ENCODE results near the gene SPINK1. TPM values are rescaled to one million over a fixed set of nuclear protein-coding genes. Genes with fewer than 3 reads are reported as not detected.

The SPINK1 gene
- total and polyA plus RNA-seq, 11 donors, result 0.50 to 32.4 (median 3.5) TPM; not detected in 3

- Histone ChIP-seq H3K4me1 (peaks cover 0 to 7% (median 0%) of the 10 kb centered on the region in 12 donors), H3K4me3 (no peak overlapping the region), H3K27me3 (peaks cover 0 to 5% (median 0%) of the 10 kb centered on the region in 9 donors), H3K36me3 (no peaks in the 10 kb centered on the region), H3K27ac (no peak overlapping the region), H3K9me3 (no peaks in the 10 kb centered on the region)
- WGBS, 4 donors, result 85 to 89% (median 87%) methylated on average over 5 of the region's 5 CpGs
- intact Hi-C loops (cut with DNase I), result loop anchor here in 8 of 10 donors (1.0 to 5.0 kb wide), 3 partner anchors 193 to 194 kb away; no protein-coding TSS in a partner anchor
- ATAC-seq (peak in 1 of 4 donors; percentile 22), DNase-seq (no peak)
- TF ChIP-seq POLR2A (IDR thresholded peaks at IDR 0.05), result no peak
- TF ChIP-seq, protein P1, sequence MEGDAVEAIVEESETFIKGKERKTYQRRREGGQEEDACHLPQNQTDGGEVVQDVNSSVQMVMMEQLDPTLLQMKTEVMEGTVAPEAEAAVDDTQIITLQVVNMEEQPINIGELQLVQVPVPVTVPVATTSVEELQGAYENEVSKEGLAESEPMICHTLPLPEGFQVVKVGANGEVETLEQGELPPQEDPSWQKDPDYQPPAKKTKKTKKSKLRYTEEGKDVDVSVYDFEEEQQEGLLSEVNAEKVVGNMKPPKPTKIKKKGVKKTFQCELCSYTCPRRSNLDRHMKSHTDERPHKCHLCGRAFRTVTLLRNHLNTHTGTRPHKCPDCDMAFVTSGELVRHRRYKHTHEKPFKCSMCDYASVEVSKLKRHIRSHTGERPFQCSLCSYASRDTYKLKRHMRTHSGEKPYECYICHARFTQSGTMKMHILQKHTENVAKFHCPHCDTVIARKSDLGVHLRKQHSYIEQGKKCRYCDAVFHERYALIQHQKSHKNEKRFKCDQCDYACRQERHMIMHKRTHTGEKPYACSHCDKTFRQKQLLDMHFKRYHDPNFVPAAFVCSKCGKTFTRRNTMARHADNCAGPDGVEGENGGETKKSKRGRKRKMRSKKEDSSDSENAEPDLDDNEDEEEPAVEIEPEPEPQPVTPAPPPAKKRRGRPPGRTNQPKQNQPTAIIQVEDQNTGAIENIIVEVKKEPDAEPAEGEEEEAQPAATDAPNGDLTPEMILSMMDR (IDR thresholded peaks at IDR 0.05), result no peak
Measured at GRCh38 chr5:147821766-147822165, 9.7 kb downstream of the SPINK1 start.

GRCh38 chr5:147819261-147819770 lies 12.2 kb downstream of the SPINK1 start:
- TF ChIP-seq, protein P1 (IDR thresholded peaks at IDR 0.05), result no peak
- TF ChIP-seq POLR2A (IDR thresholded peaks at IDR 0.05), result no peak
- Histone ChIP-seq H3K27ac (no peak overlapping the region), H3K36me3 (no peaks in the 10 kb centered on the region), H3K27me3 (peaks cover 0 to 5% (median 0%) of the 10 kb centered on the region in 9 donors), H3K9me3 (peaks cover 0 to 5% (median 0%) of the 10 kb centered on the region in 12 donors), H3K4me1 (peaks cover 0 to 7% (median 0%) of the 10 kb centered on the region in 12 donors), H3K4me3 (no peak overlapping the region)
- intact Hi-C loops (cut with DNase I), result no loop called here
- 48 to 51% (median 50%) methylated on average over 1 of the region's 1 CpG for WGBS, 4 donors
- ATAC-seq (no peak), DNase-seq (no peak)

DNA sequence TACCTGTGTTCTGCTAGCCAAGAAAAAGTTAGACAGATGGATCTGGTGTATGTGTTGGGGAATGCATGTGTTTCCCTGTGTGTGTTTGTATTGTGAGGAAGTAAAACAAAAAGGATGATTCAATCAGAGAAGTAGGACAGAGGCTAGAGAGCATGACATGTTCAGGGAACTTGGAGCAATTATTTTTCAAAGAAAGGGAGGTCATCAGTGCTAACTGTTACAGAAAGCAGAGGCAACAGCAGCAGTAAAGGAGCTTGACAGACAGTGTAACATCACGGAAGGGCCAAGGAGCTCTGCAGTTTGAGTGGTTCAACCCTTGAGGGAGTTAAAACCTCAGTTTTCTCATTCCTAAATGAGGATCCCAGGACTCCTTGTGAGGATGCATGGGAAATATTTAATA lies 13.2 kb downstream of the SPINK1 start:
- H3K36me3 ChIP-seq, result no peaks in the 10 kb centered on the region
- 49 to 65% (median 55%) methylated on average over 1 of the region's 1 CpG for WGBS, 4 donors
- H3K4me3 ChIP-seq, result no peak overlapping the region
- peaks cover 0 to 7% (median 0%) of the 10 kb centered on the region in 12 donors for H3K4me1 ChIP-seq
- TF ChIP-seq POLR2A (IDR thresholded peaks at IDR 0.05), result no peak
- TF ChIP-seq, protein P1 (IDR thresholded peaks at IDR 0.05), result no peak
- DNase-seq (no peak), ATAC-seq (no peak)
- intact Hi-C loops (cut with DNase I), result no loop called here
- peaks cover 0 to 5% (median 0%) of the 10 kb centered on the region in 12 donors for H3K9me3 ChIP-seq
- no peak overlapping the region for H3K27ac ChIP-seq
- peaks cover 0 to 5% (median 0%) of the 10 kb centered on the region in 9 donors for H3K27me3 ChIP-seq

- Histone ChIP-seq H3K4me3 (no peak overlapping the region), H3K36me3 (no peaks in the 10 kb centered on the region), H3K27ac (no peak overlapping the region), H3K9me3 (peaks cover 0 to 5% (median 0%) of the 10 kb centered on the region in 12 donors), H3K27me3 (no peaks in the 10 kb centered on the region), H3K4me1 (peaks cover 0 to 4% (median 0%) of the 10 kb centered on the region in 12 donors)
- TF ChIP-seq, protein P1 (IDR thresholded peaks at IDR 0.05), result no peak
- no peak for TF ChIP-seq POLR2A (IDR thresholded peaks at IDR 0.05)
- ATAC-seq (no peak), DNase-seq (no peak)
- 52 to 78% (median 73%) methylated on average over 1 of the region's 1 CpG for WGBS, 4 donors
- intact Hi-C loops (cut with DNase I), result no loop called here
Measured at GRCh38 chr5:147813696-147814095, 17.8 kb downstream of the SPINK1 start.

Measured in heart left ventricle (tissue), 16 donors.